ENCODE measurements around the gene RGL2. TPM values are rescaled to one million over a fixed set of nuclear protein-coding genes. Genes with fewer than 3 reads are reported as not detected.

The RGL2 gene
- total RNA-seq, 2 experiments from 2014 or later: 27.2 to 67.6 TPM

- CTCF ChIA-PET (ENCODE audit: unreplicated experiment): no interaction called here
Observed at GRCh38 chr6:33301877-33302276, 3.1 kb upstream of the RGL2 start.

GRCh38 chr6:33299237-33299944 is 649 bp upstream of the RGL2 start:
- H3K9me3 ChIP-seq (ENCODE audit: low read length): no peaks in the 10 kb centered on the region
- H3K4me1 ChIP-seq (ENCODE audit: insufficient read depth, low read length, poor library complexity, severe bottlenecking): peaks cover 21% of the 10 kb centered on the region
- H3K79me2 ChIP-seq (ENCODE audit: insufficient read depth, low read depth, low read length): peaks cover 5% of the 10 kb centered on the region; the same call in 1 of the 2 replicates
- ChIA-PET POLR2A (interaction anchor here (0.8 to 2.6 kb wide), 7 partner anchors 10 to 50 kb away, joined by 3 to 14 read pairs (median 8); partner anchors contain the start of genes PFDN6, RPS18, VPS52 and WDR46), CTCF (ENCODE audit: unreplicated experiment) (interaction anchor here (0.5 to 1.2 kb wide), 4 partner anchors 10 to 91 kb away, joined by 3 to 12 read pairs (median 4); partner anchors contain the start of genes B3GALT4, PFDN6, RING1 and WDR46)
- DNase-seq (ENCODE audit: low spot score): peak; percentile 96
- H3K4me2 ChIP-seq (ENCODE audit: low read length): peak overlapping the region; percentile 85
- TSS peak; percentile 90 for BruUV-seq (replicated peaks)
- TF ChIP-seq CTCF (conservative IDR thresholded peaks at IDR 0.05; ENCODE audit: low read length) (peak; percentile 78), EZH2phosphoT487 (IDR thresholded peaks at IDR 0.05; ENCODE audit: borderline replicate concordance, low read depth, low read length) (no peak)
- H3K9me2 ChIP-seq (ENCODE audit: insufficient read depth, low read length): no peaks in the 10 kb centered on the region
- peaks cover 59% of the 10 kb centered on the region for H3K36me3 ChIP-seq (ENCODE audit: insufficient read depth, low read length)
- H2AFZ ChIP-seq (ENCODE audit: low read length): peak overlapping the region; percentile 56; the same call in 1 of the 2 replicates
- peak overlapping the region; percentile 83 for H3K4me3 ChIP-seq (ENCODE audit: low read depth, low read length, poor library complexity, severe bottlenecking)
- peak overlapping the region; percentile 93 for H3K27ac ChIP-seq (ENCODE audit: low read depth, low read length, poor library complexity, severe bottlenecking)
- intact Hi-C loops (cut with micrococcal nuclease; ENCODE audit: unreplicated experiment): loop anchor here (1.0 to 5.0 kb wide), 5 partner anchors 15 to 127 kb away; partner anchors contain the start of genes KIFC1 and TAPBP
- H4K20me1 ChIP-seq (ENCODE audit: insufficient read depth, low read length): no peaks in the 10 kb centered on the region

More at GRCh38 chr6:33301877-33302276, 3.1 kb upstream of the RGL2 start:
- POLR2A ChIA-PET: interaction anchor here (1.0 to 1.2 kb wide), 2 partner anchors 11 to 37 kb away, joined by 3 to 4 read pairs; no protein-coding TSS in a partner anchor
- Histone ChIP-seq H3K27ac (ENCODE audit: low read depth, low read length, poor library complexity, severe bottlenecking) (no peak overlapping the region), H3K4me2 (ENCODE audit: low read length) (no peak overlapping the region), H3K9me2 (ENCODE audit: insufficient read depth, low read length) (no peaks in the 10 kb centered on the region), H4K20me1 (ENCODE audit: insufficient read depth, low read length) (no peaks in the 10 kb centered on the region), H3K79me2 (ENCODE audit: insufficient read depth, low read depth, low read length) (peaks cover 9% of the 10 kb centered on the region; the same call in 1 of the 2 replicates), H2AFZ (ENCODE audit: low read length) (no peak overlapping the region), H3K4me1 (ENCODE audit: insufficient read depth, low read length, poor library complexity, severe bottlenecking) (peaks cover 32% of the 10 kb centered on the region), H3K36me3 (ENCODE audit: insufficient read depth, low read length) (peaks cover 69% of the 10 kb centered on the region), H3K4me3 (ENCODE audit: low read depth, low read length, poor library complexity, severe bottlenecking) (no peak overlapping the region), H3K9me3 (ENCODE audit: low read length) (no peaks in the 10 kb centered on the region)
- DNase-seq (ENCODE audit: low spot score): no peak
- intact Hi-C loops (cut with micrococcal nuclease; ENCODE audit: unreplicated experiment): no loop called here
- TF ChIP-seq CTCF (conservative IDR thresholded peaks at IDR 0.05; ENCODE audit: low read length) (no peak), EZH2phosphoT487 (IDR thresholded peaks at IDR 0.05; ENCODE audit: borderline replicate concordance, low read depth, low read length) (no peak)
- BruUV-seq (replicated peaks): no TSS peak

All from OCI-LY7 (cell line).